Fibroblast of lung (primary cell): ENCODE measurements around the gene NUS1.

Experiments
- EZH2 ChIP-seq: IDR thresholded peaks from 2 replicates; pipeline ENCODE4 v1.5.1; 2012; ENCODE audit warnings: low read length, control low read depth, mild to moderate bottlenecking; ENCODE audit errors: missing control alignments
- TF ChIP-seq, protein P1 (sequence below), 2 donors: IDR thresholded peaks in 1 of 2; conservative IDR thresholded peaks in 1 of 2; 1 replicate in 1 of 2; 2 replicates in 1 of 2; pipeline ENCODE4 v1.5.1; 2011 to 2012; ENCODE audit warnings: low read length in 2 of 2, control low read depth in 1 of 2, inconsistent platforms in 1 of 2, low read depth in 1 of 2, mild to moderate bottlenecking in 1 of 2

DNA sequence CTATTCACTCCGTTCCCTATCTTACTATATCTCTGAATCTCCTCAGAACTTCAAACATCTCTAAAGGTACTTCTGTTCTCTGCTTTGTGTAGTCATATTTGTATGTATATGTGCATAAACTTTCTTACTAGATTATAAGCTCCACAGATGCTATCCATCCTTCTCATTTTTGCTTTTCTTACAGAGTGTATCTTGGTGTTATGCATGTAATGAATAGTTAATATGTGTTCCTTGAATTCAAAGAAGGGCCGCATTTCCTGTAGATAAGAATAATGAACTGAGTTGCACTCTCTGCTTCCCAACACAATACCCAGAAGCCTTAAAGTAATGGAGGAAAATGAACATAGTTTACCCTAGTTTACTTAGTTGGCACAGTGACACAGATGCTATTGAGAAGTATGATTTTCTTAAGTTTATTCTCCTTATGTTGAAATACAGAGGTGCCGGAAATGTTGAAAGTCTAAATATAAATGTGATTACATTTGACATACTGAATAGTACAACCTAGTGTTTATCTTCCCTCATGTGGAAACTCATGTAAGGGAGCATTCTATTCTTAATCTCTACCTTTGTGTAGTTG is 6.0 kb downstream of the NUS1 start:
- TF ChIP-seq, protein P1, sequence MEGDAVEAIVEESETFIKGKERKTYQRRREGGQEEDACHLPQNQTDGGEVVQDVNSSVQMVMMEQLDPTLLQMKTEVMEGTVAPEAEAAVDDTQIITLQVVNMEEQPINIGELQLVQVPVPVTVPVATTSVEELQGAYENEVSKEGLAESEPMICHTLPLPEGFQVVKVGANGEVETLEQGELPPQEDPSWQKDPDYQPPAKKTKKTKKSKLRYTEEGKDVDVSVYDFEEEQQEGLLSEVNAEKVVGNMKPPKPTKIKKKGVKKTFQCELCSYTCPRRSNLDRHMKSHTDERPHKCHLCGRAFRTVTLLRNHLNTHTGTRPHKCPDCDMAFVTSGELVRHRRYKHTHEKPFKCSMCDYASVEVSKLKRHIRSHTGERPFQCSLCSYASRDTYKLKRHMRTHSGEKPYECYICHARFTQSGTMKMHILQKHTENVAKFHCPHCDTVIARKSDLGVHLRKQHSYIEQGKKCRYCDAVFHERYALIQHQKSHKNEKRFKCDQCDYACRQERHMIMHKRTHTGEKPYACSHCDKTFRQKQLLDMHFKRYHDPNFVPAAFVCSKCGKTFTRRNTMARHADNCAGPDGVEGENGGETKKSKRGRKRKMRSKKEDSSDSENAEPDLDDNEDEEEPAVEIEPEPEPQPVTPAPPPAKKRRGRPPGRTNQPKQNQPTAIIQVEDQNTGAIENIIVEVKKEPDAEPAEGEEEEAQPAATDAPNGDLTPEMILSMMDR (conservative IDR thresholded peaks at IDR 0.05 in 1 of 2, IDR thresholded peaks at IDR 0.05 in 1 of 2; ENCODE audit: low read depth in 1 of 2, low read length in 2 of 2): no peak
- TF ChIP-seq EZH2: no peak
